Dermis blood vessel endothelial cell (primary cell): ENCODE measurements around the gene FGGY. TPM values are rescaled to one million over a fixed set of nuclear protein-coding genes. Genes with fewer than 3 reads are reported as not detected.
"Not testable (repeated sequence)": the region's sequence is repeated elsewhere in the genome, so short reads cannot be mapped to it uniquely, and the experiment has no call there.

Source experiments
- DNase-seq: peaks from one replicate; pipeline ENCODE4 v3.0.0; 2010
- total RNA-seq: library from RNA; depleted of rRNA; stranded (reverse); fragments of >200 nt; gene quantifications from 2 replicates; pipeline ENCODE4 v1.2.3, GENCODE V29; 2014

The FGGY gene
- total RNA-seq, 1 donor from 2014 or later: 7.3 TPM

DNA sequence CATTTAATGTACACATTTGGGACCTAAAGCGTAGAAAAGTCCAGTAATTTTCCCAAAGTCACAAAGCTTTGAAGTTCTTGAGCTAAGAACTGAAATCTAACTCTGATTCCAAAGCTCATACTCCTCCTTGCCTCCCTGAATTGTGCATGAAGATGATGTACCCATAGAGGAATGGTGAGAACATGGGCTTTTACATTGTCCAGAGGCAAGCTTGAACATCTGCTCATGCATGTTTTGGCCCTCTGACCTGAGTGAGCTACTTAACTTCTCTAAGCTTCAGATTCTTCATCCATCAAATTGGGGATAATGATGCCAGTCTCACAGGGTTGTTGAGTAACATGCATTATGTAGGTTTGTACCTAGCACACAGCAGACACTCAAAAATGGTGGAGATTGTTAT, 259.5 kb downstream of the FGGY start:
- no peak for DNase-seq

DNA sequence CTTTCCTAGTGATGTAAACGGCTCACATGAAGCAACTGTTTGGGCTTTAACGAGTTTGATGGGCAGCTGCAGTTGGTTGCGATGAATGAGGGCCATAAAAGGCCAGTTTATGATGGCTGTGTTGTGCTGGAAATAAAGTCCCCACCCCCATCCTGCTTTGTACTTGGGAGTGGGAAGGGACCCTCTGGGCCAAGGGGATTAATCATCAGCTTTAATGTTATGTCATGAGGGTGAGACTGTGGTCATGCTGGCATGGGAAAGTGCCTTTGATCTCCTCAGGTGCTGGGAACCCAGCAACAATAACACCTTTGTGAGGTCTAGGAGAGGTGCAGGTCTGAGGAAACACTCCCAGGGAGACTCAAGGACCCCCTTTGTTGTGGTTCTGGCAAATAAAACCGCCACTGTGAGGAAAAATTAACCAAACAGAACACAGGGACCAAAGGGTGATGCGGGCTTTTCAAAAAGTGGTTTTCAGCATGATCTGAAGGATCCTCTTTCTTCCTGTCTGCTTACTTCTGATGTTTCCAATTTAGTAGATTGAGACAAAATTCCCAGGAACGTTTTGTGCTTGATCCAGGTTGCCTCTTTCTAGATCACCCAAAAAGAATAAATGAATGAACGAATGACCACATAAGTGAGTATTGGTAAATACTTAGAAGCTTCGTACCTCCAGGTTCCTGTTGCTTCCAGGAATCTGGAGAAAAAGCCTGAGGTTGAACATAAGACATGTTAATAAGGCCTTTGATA, 260.1 kb downstream of the FGGY start:
- DNase-seq: no peak

DNA sequence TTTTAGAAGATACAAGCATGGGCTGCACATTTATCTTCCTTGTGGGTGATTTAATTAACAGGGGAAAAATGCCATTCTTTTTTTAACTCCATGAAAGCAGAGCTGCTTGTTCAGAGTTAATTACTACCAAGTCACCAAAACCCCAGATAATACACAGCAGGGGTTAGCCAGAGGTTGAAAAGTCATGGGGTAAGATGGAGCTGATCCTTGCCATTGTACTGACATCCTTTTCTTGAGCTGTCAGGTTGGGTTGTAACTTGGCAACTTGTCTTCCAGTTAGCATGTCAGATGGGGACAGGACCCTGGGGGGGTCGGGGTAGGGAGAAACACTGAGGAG, 260.6 kb downstream of the FGGY start:
- DNase-seq: no peak

DNA sequence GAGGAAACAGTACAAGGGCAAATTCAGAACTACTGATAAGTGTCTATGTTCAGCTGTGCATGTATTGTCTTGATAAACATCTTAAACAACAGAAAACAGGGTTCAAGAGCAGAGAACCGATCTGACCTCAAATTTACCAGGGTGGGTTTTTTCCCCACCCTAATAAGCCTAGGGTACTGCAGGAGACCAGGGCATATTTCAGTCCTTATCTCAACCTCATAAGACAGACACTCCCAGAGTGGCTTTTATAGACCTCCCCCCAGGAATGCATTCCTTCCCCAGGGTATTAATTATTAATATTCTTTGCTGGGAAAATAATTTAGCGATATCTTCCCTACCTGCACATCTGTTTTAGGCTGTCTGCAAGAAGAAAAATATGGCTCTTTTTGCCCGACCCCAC, 261.7 kb downstream of the FGGY start:
- not testable (repeated sequence) for DNase-seq

DNA sequence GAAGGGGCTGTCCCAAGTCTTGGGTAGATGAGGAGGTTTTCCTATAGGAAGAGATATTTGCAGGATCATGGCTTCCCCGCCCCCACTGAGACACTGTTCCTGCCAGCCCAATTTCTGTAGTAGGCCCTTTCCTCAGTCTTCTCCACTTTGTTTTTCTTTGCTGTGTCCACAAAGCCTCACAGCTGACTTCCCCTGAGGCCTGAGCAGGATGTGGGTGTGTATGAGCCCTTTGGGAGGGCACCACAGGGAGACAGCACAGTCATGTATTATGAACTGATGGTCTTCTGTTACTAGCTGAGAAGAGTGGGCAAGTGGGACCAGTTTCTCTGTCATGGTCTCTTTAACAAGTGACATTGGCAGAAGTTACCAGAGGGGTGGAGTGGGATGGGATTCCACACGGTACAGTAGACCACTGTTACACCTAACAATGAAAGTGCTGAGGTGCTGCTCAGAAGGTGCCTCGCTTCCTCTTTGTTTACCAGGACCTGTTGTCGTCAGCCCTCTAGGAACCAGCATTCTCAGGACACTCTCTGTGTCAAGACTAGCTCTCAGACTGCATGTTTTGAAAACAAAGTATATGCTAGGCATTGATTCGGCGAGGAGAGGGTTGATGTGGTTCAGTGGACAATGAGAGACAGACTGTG, 264.0 kb downstream of the FGGY start:
- peak; percentile 4 for DNase-seq

DNA sequence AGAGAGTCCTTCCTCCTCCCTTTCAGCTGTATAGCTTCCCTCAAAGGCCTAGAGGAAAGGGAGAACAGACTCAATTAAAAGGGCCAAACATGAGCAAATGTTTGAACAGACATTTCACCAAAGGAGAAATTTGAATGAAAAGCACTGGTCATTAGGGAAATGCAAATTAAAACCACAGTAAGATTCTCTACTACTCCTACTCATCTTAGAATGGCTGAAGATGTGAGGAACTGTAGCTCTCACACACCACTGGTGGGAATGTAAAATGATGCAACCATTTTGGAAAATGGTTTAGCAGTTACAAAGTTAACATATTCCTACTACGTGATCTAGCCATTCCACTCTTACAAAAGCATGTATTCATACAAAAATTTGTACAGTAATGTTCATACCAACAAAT, 264.9 kb downstream of the FGGY start:
- no peak for DNase-seq

DNA sequence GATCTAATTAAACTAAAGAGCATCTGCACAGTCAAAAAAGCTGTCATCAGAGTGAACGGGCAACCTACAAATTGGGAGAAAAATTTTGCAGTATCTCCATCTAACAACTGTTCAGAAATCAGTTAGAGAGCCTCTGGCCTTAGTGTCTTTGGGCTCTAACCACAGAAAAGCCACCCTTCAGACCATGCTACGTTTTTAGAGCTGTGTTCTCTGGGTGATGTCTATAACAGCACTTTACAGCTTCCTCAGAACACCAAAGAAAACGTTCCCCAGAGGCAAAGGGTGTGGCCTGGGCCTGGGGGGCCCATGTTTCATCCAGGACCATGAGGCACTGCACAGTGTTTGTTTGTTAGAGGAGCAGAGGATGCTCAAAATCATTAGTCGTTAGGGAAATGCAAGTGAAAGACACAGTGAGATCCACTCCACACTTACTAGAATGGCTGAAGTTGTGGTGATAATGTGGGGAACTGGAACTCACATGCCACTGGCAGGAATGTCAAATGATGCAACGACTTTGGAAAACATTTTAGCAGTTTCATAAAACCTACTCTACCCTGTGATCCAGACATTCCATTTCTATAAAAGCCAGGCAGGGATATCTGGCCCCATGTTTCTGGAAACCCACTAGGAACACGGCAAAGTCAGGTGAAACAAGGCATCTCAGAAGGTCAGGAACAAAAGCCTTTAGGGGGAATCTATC, 267.4 kb downstream of the FGGY start:
- DNase-seq: no peak

DNA sequence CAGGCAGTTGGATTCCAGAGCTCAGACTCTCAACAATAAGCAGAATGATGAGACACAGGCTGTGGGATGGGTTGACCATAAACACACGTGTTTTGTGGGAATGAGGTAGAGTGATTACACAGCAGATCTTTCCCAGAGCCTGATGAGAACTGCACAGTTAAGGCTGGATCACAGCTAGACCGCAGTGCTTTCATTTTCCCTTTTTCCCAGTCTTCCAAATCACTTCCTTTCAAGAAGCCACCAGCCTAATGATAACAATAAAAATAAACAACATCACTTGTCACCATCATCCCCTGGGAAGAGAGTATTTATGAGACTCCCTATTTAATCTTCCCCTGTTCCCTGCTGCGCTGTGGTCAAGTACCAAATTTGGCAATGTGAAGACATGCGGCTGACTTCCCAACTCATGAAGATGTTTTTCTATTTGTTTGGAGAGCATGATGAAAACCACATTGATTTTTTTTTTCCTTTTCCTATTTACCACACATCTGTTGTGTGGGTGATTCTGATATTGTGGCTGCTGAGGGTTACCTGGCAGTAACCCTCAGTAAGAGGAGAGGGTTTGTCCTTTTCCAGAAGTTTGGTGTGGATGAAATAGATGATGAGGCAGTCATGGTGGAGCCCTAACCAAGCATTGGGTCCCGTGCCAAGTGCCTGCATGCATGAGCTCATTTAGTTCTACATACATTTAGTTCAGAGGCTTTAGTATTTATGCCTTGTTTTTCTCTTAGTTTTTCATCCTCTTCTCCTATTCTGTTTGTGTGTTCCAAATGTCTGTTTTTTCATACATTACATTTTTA, 268.9 kb downstream of the FGGY start:
- DNase-seq: no peak

DNA sequence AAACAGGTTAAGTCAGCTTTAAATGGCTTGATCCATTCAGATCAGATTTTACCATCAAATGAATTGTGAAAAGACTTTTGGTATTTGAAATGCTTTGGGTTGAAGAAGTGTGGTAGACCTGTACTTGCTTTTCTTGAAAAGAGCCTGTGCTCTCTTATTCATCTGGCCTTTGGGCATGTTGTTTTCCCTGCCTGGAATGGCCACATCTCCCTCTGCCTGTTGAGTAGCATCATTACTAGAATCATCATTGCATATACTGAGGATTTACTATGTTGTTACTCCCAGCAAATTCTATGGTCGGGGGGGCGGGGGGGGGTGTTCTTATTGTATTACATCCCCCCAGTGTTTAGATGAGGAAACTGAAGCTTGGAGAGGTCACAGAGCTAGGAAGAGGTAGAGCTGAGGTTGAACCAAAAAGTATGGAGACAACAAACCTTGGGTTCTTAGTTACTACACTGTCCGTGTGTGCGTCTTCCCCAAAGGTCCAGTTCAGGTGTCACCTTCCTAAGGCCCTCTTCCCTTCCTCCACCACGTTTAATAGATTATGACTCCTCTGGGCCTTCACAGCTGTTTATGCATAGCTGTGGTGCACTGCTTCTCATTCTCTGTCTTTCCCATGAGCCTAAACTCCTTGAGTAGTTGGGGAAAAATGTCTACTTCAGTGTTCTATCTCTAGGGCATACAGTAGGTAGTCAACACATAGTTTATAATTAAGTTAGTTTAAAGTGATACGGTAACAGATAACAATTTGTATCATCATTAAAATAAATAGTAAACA, 271.5 kb downstream of the FGGY start:
- DNase-seq: peak; percentile 34

DNA sequence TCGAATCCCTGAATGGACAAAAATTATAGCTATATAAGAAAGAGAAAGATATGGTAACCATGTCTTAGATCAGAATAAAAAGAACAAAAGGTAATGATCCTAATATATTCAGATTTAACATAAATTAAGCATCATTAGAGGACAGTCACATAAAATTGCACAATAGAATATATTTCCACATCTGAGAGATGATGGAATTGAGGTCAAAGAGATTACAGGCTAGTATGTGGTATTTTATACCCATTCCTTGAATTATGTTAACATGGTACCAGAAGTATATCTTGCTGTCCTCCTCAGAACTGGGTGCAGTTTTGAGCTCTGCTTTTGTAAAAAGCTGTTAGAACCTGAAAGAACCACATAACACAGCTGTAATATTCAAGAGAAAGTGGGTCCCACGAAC, 272.3 kb downstream of the FGGY start:
- no peak for DNase-seq

DNA sequence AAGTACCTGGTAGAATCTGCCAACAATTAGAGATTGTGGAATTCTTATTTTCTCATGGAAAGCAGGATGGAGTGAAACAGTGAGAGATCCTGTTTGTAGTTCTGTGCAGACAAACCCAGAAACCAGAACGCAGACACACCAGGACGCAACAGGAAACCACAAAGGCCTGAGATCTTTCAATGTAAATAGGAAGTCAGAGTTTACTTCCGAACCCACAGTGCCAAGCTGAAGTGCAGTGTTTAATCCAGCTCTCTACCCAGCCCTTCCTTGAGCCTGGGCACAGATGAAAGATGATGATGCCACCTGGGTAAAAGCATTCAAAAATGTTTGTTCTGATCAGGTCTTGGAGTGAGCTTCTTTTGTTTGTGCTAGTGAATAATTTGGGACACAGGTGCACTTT, 273.6 kb downstream of the FGGY start:
- DNase-seq: peak; percentile 59

DNA sequence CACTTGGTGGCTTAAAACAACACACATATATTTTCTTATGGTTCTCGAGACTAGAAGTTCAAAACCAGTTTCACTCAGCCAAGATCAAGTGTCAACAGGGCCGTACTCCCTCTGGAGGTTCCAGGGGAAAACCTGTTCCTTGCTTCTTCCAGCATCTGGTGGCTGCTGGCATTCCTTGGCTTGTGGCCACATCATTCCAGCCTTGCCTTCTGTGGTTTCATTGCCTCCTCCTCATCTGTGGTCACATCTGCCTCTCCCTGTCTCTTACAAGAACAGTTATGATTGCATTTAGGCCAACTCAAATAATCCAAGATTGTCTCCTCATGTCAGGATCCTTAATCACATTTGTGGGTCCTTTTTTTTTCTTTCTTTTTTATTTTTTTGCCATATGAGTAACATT, 277.2 kb downstream of the FGGY start:
- DNase-seq: no peak

DNA sequence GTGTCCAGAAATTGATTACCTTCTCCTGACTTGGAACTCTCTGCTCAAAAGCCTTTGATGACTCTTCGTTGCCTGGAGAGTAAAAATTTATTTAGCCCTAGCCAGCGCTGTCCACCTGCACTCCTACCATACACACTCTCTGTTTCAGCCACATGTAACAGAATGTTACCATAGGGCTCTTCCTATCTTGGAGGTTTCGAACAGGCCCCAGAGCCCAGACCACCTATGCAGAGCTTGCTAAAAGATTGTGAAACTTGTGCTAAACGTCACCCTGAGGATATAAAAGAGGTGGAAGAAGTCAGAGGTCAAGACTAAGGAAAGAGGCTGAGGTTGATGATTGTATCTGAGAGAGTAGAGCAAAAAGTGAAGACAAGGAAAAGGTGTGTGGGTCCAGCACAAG, 280.9 kb downstream of the FGGY start:
- DNase-seq: no peak

DNA sequence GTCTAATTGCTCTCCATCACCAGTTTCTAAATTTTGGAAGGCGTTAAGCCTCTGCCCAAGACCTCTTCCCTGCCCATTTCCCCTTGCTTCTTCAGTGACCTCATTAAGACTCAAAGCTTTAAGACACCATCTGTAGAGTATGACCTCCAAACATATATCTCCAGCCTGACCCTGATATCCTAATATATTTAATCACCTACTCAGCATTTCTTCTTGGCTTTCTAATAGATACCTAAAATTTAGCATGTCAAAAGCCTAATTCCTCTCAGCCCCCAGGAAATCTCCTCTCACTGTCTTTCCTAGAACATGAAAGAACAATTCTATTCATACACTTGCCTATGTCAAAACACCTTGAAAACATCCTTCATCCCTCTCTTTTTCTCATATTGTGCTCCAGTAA, 282.3 kb downstream of the FGGY start:
- no peak for DNase-seq

DNA sequence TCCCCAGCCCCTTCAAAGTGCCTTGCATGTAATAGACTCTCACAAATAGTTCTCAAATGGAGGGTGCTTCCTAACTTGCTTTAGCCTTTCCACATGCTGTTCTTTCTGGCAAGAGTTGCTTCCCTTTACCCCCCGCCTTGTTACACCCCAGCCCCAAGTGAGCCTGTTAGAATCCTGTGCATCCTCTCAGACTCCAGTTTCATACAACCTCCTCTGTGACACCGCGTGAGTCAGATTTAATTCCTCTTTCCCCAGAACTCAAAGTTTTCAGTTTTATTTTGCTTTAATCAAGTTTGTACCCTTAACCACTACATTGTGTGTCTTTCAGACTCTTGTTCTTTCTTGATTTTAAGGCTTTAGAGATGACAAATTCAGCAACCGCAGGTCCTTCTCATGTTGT, 283.4 kb downstream of the FGGY start:
- no peak for DNase-seq

DNA sequence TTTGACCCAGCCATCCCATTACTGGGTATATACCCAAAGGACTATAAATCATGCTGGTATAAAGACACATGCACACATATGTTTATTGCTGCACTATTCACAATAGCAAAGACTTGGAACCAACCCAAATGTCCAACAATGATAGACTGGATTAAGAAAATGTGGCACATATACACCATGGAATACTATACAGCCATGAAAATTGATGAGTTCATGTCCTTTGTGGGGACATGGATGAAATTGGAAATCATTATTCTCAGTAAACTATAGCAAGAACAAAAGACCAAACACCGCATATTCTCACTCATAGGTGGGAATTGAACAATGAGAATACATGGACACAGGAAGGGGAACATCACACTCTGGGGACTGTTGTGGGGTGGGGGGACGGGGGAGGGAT, 295.5 kb downstream of the FGGY start:
- not testable (repeated sequence) for DNase-seq

DNA sequence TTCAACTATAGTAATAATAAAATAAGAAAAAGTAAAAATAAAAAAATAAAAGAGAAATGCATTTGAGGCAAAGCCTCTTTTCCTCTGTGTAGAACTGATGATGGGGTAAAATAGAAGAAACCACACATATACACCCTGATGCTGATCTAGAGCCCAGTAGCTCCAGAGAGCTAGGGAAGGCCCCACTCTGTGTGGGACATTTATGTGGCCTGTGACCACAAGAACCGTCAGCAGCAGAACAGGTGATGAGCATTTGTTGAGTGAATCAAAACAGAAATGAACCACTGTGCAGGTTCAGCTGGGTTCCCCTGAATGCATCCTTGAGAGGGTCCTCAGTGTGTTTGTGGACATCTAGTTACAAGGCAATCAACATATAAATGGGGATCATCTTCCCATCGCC, 296.0 kb downstream of the FGGY start:
- no peak for DNase-seq

DNA sequence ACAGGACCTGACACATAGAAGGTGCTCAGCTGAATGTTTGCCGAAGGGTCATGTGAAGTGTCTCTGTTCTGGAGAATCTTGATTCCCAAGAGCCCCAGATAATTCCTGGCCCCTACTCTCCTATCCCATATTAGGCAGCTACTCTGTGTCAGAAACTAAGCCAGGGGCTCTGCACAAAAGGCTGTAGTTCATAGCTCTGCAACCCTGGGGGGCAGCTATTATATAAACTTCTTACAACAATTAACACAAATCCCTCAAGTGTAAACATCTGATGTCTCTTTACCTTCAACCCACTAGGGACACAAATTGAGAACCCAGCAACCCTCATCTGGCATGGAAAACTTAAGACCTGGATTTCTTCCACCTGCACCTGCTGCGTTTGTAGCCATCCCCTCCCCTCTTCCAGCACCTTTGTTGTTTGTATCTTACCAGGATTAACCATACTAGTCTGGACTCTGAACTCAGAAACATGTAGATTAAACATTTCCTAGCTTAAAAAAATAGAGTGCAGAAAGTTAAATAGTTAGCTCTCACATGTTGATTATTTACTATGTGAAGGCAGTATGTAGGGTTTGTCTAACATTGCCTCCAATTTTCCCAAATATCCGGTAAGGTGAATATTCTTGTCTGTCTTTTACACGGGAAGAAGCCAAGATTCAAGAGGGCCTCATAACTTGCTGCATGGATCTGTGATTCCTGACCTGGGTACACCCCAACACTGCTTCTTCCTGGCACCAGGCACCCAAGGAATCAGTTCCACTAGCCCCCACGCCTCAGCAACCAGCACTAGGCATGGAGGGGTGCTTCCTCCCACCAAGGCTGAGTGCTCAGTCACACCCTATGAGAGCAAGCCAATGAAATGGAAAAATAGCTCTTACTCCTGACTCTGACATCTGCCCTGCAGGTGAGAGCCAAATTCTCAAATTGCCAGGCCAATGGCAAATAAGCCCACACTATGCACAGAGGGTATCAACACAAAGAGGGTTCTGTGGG, 297.2 kb downstream of the FGGY start:
- DNase-seq: no peak

DNA sequence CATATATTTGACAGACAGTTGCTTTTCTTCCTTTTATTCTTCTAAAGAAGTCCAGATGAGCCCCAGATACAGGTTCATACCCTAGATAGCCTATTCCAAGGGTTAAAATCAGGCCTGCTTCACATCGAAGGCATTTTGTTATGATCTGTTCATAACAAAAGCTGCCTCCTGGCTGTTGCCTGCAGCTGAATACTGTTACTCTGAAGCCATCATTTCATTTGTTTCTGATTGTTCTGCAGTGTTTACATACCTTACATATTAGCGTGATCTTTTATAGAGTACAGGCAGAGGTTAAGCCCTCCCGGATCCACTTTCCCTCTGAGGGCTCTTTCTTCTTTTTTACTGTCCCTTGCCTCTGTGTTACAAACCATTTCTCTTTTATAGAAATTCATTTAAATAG, 298.9 kb downstream of the FGGY start:
- peak; percentile 79 for DNase-seq

DNA sequence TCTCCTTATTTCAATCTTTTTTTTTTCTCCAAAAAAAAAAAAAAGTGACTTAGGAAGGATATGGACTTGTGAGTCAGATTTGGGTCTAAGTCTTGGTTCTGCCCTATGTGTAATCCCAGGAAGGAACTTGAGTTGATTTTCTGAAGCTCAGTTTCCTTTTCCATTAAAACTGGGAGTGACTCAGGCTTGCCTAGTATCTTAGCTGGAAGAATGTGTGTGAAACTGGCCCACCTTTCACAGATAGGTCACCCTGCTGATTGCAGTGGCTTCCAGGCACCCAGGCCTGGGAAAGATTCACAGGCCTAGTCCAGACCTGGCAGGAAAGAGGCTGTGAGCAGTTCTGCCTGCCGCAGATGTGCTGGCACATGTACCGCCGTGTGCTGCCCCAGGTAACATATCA, 299.5 kb downstream of the FGGY start:
- peak; percentile 99 for DNase-seq

DNA sequence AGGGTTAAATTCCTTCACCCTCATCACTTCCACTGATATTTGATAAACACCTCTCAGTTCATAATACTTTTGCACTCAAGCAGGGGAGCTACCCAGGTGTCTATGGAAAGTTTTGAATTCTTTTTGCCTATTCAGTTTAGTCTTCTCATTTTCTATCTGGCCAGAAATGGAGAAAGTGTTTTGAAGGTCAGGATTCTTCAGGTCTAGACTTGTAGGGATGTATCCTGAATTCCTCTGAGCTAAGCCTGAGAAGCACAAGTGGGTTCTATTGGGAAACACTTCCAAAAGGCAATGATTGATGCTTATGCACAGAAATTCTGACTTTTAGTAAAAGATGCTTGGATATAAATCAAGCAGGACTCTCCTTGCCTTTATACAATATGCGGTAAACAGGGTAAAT, 300.1 kb downstream of the FGGY start:
- no peak for DNase-seq
